ENCODE results near the gene ISM1. TPM values are rescaled to one million over a fixed set of nuclear protein-coding genes. Genes with fewer than 3 reads are reported as not detected.

Gene ISM1
- total RNA-seq, 1 donor from 2014 or later: 2.0 TPM

DNA sequence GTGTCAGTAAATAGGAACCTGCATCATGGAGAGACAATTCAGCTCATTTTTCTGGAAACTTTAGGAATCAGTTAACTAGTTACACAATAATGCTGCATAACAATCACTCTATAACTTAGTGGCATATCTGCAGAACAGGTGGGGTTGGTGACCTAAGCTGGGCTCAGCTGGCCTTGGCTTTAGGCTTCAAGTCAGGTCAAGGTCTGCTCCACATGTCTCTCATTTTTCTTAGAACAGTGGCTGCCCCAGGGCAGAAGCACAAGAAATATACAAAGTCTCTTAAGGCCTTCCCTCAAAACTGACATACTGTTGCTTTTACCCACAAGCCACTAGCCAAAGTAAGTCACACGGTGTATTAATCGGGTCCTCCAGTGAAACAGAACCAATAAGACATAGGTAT, 14.1 kb upstream of the ISM1 start:
- intact Hi-C loops (cut with micrococcal nuclease): no loop called here

DNA sequence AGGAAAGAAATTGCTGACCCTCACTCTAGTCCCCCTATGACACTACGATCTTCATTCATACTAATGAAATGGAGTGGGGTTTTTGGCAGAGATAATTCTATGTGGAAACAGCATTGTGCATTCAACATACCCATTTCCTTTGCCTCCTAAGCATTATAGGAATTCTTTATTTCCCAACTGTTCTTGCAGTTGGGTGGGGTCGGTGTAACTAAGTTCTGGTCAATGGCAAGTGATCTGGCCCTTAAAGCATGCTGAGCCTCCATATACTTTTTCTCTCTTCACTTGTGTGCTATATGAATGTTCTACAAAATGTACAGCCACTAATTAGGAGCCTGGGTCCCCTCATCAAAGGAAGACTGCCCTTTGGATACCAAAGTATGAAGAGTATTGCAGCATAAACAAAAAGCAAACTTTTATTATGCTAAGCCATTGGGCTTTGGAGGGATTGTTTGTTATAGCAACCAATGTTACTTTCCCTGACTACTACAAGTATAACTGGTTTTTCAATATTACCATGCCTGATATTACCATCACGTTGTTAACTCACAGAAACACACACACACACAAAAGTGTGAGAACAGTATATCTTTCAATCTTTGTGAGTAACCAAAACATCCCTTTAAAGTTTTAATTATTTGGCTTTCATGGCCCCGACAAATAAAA, 9.0 kb upstream of the ISM1 start:
- intact Hi-C loops (cut with micrococcal nuclease): loop anchor here (1.0 to 5.0 kb wide), 2 partner anchors 17 to 35 kb away; no protein-coding TSS in a partner anchor
- Mint-ChIP-seq H3K36me3 (ENCODE audit: low read depth) (no peaks in the 10 kb centered on the region), H3K27me3 (ENCODE audit: insufficient read depth) (peaks cover 51% of the 10 kb centered on the region)

More for the DNA sequence above, 14.1 kb upstream of the ISM1 start:
- Mint-ChIP-seq H3K4me1 (ENCODE audit: low read depth) (no peaks in the 10 kb centered on the region), H3K27ac (no peak overlapping the region), H3K9me3 (no peaks in the 10 kb centered on the region), H3K36me3 (ENCODE audit: low read depth) (no peaks in the 10 kb centered on the region), H3K27me3 (ENCODE audit: insufficient read depth) (peaks cover 8% of the 10 kb centered on the region), H3K4me3 (no peak overlapping the region)
- DNase-seq (ENCODE audit: low spot score): no peak

DNA sequence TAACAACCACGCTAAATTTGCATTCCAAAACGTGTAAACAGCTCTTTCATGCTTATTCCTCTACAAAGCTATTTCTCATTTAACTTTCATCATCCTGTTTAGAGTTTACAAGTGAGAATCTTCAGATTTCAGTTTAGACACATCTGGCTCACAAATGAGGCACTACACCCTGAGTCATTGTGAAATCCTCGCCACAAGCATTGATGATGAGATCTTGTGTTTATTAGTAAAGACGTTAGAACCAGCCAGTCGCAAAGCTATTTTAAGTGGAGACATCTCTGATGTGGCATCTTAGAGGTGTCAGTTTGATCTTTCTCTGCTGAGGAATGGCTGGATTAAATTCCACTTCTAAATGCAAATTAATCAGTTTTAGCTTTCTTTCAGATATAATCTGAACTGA, 8.3 kb upstream of the ISM1 start:
- Mint-ChIP-seq H3K36me3 (ENCODE audit: low read depth) (no peaks in the 10 kb centered on the region), H3K27ac (no peak overlapping the region), H3K9me3 (peaks cover 4% of the 10 kb centered on the region), H3K4me1 (ENCODE audit: low read depth) (peaks cover 6% of the 10 kb centered on the region), H3K4me3 (no peak overlapping the region), H3K27me3 (ENCODE audit: insufficient read depth) (peaks cover 51% of the 10 kb centered on the region)
- intact Hi-C loops (cut with micrococcal nuclease): loop anchor here (1.0 to 5.0 kb wide), 2 partner anchors 17 to 35 kb away; no protein-coding TSS in a partner anchor
- DNase-seq (ENCODE audit: low spot score): no peak

More for the DNA sequence above, 9.0 kb upstream of the ISM1 start:
- H3K4me3 Mint-ChIP-seq: no peak overlapping the region
- no peak overlapping the region for H3K27ac Mint-ChIP-seq
- DNase-seq (ENCODE audit: low spot score): no peak
- H3K9me3 Mint-ChIP-seq: peaks cover 4% of the 10 kb centered on the region
- peaks cover 6% of the 10 kb centered on the region for H3K4me1 Mint-ChIP-seq (ENCODE audit: low read depth)

DNA sequence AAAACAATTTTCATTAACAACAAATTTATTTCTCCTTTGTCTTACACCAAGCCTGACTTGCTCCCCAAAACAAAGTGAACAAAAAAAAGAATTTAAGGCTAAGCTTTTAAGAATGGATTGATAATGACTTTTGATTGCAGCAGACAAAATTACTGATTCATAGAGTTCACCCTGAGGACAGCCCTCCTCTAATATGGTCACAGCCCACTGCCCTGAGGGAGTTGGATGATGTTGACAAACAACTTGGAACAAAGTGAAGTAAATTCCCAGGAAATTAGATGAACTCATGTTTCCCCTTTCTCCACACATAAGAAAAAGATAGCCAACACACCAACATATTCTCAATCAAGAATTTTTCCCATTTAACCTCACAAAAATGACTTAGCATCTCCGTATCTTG, 7.7 kb upstream of the ISM1 start:
- Mint-ChIP-seq H3K27me3 (ENCODE audit: insufficient read depth) (peaks cover 55% of the 10 kb centered on the region), H3K9me3 (peaks cover 4% of the 10 kb centered on the region), H3K4me1 (ENCODE audit: low read depth) (peaks cover 6% of the 10 kb centered on the region), H3K36me3 (ENCODE audit: low read depth) (no peaks in the 10 kb centered on the region), H3K27ac (no peak overlapping the region), H3K4me3 (no peak overlapping the region)
- DNase-seq (ENCODE audit: low spot score): no peak
- intact Hi-C loops (cut with micrococcal nuclease): loop anchor here (5.0 kb wide), 1 partner anchor 34 kb away; no protein-coding TSS in a partner anchor

DNA sequence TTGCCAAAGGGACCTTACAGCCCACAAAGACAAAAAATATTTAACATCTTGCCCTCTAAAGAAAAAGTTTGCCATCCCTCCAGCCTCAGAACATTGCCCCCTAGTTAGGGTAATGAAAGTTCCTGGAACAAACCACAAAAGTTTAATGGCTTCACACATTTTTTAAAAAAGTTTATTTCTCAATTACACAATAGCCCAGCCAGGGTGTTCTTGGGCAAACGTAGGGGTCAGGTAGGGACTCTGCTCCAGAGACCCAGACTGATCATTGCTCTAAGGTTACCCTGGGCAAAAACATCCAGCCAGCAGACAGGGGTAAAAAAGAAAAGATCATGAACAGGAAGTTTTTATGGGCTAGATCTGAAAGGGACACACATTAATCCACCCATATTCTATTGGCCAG, 4.5 kb upstream of the ISM1 start:
- Mint-ChIP-seq H3K36me3 (ENCODE audit: low read depth) (peaks cover 2% of the 10 kb centered on the region), H3K4me3 (no peak overlapping the region), H3K27me3 (ENCODE audit: insufficient read depth) (peaks cover 76% of the 10 kb centered on the region), H3K27ac (no peak overlapping the region), H3K9me3 (peaks cover 4% of the 10 kb centered on the region), H3K4me1 (ENCODE audit: low read depth) (peaks cover 12% of the 10 kb centered on the region)
- intact Hi-C loops (cut with micrococcal nuclease): no loop called here
- no peak for DNase-seq (ENCODE audit: low spot score)

DNA sequence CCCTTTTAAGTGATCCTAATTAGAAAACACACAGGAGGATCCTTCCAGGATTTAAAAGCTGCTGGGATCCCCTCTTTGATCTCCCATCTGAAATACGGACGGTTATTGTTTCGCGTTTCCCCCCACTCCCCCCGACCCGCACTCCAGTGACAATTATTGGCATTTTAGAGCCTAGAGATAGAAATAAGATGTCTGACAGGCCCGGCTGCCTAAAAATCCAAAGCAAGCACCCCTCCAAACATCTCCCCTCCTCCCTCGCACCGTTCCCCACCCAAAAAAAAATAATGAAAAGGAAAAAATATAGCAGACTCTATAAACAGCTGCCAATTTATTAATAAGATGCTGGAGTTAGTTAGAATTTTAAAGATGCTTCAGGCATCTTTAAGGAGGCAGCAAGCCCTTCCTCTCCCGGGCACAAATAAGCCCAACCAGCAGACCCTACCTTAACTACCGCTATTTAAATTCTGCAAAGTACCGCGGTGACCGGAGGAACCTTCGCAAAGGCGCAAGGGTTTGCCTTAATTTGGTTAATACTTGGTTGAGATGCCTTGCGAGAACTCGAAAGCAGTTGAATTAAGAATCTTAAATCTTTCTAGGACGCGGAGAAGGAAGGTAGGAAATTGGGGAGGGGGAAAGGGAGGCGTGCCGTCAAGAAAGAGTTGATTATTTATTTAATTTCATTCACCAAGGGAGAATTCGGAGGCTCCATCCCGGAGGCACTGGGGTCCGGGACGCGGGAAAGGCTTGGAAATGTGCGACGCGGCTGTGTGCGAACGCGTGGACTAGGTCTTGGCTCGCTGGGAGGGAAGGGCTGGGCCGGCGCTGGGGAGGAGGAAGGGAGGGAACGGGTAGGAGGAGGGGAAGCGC, 1.5 kb upstream of the ISM1 start:
- Mint-ChIP-seq H3K4me1 (ENCODE audit: low read depth) (peaks cover 15% of the 10 kb centered on the region), H3K27me3 (ENCODE audit: insufficient read depth) (peaks cover 77% of the 10 kb centered on the region), H3K4me3 (peak overlapping the region; percentile 81), H3K27ac (peak overlapping the region; percentile 48), H3K36me3 (ENCODE audit: low read depth) (peaks cover 2% of the 10 kb centered on the region), H3K9me3 (no peaks in the 10 kb centered on the region)
- DNase-seq (ENCODE audit: low spot score): no peak
- intact Hi-C loops (cut with micrococcal nuclease): loop anchor here (1.0 to 10.0 kb wide), 5 partner anchors 28 to 1325 kb away; partner anchors contain the start of gene TASP1

DNA sequence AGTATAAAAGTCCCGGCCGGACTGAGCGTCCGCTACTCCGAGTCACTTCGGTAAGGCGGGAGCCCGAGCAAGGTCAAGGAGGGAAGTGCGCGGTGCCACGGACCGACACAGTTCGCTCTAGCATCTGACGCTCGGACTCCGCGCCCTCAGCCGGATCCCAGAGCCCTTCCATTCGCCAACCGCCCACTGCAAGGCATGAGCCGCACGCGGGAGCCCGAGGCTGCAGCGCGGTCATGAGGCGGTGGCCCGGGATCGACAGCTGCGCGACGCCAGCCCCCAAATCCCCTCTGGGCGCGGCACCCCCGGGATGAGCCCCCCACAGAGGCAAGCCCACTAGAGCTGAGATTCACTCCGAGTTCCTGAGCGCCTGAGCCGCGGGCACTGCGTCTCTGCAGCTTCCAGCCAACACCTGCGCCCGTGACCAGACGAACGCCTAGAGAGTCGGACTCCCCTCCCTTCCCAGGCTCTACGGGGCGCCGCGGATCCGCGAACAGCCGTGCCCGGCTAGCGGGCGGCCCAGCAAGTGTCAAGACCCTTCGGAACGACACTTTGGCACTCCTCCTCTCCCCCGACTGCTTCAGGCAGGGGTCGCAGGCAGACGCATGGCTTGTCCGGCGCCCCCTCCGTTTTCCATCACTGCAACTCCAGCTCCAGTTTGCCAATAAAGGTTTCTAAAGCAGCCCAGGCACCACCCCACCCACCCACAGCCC, 725 bp upstream of the ISM1 start:
- intact Hi-C loops (cut with micrococcal nuclease): loop anchor here (1.0 to 10.0 kb wide), 5 partner anchors 27 to 1326 kb away; partner anchors contain the start of gene TASP1
- H3K36me3 Mint-ChIP-seq (ENCODE audit: low read depth): peaks cover 2% of the 10 kb centered on the region
- H3K27me3 Mint-ChIP-seq (ENCODE audit: insufficient read depth): peaks cover 73% of the 10 kb centered on the region
- no peaks in the 10 kb centered on the region for H3K9me3 Mint-ChIP-seq
- DNase-seq (ENCODE audit: low spot score): peak; percentile 2
- H3K4me1 Mint-ChIP-seq (ENCODE audit: low read depth): peaks cover 15% of the 10 kb centered on the region
- peak overlapping the region; percentile 81 for H3K4me3 Mint-ChIP-seq
- peak overlapping the region; percentile 34 for H3K27ac Mint-ChIP-seq

DNA sequence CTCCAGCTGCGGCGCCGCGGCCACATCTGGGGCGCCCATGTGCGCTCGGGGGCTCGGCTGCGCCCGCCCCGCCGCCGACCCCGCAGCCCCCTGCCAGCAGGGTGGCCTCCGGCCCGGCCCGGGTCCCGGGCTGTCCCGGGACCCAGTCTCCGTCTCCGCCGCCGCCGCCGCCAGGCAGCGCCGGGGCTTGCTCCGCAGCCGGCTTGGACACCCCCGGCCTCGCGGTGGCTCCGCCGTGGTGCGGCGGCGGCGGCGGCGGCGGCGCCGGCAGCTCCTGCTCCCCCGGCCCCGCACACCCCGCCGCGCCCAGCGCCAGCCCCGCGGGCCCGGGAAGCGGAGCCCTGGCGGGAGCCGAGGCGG, 219 bp downstream of the ISM1 start:
- DNase-seq (ENCODE audit: low spot score): no peak
- peaks cover 67% of the 10 kb centered on the region for H3K27me3 Mint-ChIP-seq (ENCODE audit: insufficient read depth)
- H3K4me1 Mint-ChIP-seq (ENCODE audit: low read depth): peaks cover 15% of the 10 kb centered on the region
- H3K4me3 Mint-ChIP-seq: no peak overlapping the region
- no peak overlapping the region for H3K27ac Mint-ChIP-seq
- peaks cover 5% of the 10 kb centered on the region for H3K9me3 Mint-ChIP-seq
- H3K36me3 Mint-ChIP-seq (ENCODE audit: low read depth): peaks cover 2% of the 10 kb centered on the region
- intact Hi-C loops (cut with micrococcal nuclease): loop anchor here (1.0 to 10.0 kb wide), 6 partner anchors 8 to 1326 kb away; partner anchors contain the start of gene TASP1

DNA sequence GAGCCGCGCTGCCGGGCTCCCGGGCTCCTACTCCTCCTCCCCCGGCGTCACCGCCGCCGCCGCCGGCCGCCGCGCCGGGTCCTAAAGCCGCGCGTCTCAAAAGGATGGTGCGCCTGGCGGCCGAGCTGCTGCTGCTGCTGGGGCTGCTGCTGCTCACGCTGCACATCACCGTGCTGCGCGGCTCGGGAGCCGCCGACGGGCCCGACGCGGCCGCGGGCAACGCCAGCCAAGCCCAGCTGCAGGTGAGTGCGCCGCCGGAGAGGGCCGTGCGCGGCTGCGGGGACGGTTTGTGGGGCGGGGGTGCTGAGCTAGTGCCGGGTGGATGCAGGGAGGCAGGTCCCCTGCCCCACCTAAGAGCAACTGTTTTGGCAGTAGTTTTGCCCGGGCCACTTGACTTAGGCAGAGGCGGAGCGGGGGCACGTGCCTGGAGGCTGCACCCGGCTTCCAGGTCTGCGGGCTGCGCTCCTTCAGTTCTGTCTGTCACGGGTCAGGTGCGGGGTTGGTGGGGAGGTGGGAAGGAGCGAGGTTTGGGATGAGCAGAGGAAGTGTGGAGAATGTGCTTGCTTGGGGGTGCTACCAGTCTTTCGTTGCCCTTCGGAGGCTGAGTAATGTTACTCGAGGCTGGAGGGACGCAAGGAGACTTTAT, 722 bp downstream of the ISM1 start:
- H3K36me3 Mint-ChIP-seq (ENCODE audit: low read depth): peaks cover 2% of the 10 kb centered on the region
- peak; percentile 59 for DNase-seq (ENCODE audit: low spot score)
- peaks cover 15% of the 10 kb centered on the region for H3K4me1 Mint-ChIP-seq (ENCODE audit: low read depth)
- intact Hi-C loops (cut with micrococcal nuclease): loop anchor here (1.0 to 10.0 kb wide), 6 partner anchors 8 to 1327 kb away; partner anchors contain the start of gene TASP1
- H3K9me3 Mint-ChIP-seq: peaks cover 10% of the 10 kb centered on the region
- H3K27me3 Mint-ChIP-seq (ENCODE audit: insufficient read depth): peaks cover 62% of the 10 kb centered on the region
- H3K4me3 Mint-ChIP-seq: peak overlapping the region; percentile 79
- peak overlapping the region; percentile 53 for H3K27ac Mint-ChIP-seq

DNA sequence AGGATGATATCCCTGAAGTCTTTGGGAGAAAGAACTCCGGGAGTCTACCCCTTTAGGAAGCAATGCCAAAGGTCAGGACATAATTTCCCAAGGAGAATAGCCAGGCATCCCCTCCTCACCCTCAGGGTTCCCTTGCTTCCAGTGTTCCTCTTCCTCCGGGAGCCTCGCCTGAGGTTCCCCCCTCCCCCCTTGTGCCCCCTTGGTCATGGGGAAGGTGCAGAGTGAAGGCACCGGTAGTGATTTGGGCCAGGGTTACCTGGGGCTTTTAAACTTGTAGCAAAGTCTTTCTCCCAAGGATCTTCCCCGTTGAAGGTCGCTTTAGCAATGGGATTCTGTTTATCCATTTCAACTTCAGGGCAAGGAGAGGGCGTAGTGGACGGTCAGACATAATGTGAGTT, 1.2 kb downstream of the ISM1 start:
- Mint-ChIP-seq H3K27ac (no peak overlapping the region), H3K4me3 (peak overlapping the region; percentile 79), H3K4me1 (ENCODE audit: low read depth) (peaks cover 15% of the 10 kb centered on the region), H3K27me3 (ENCODE audit: insufficient read depth) (peaks cover 58% of the 10 kb centered on the region), H3K9me3 (peaks cover 12% of the 10 kb centered on the region), H3K36me3 (ENCODE audit: low read depth) (peaks cover 2% of the 10 kb centered on the region)
- intact Hi-C loops (cut with micrococcal nuclease): loop anchor here (5.0 to 10.0 kb wide), 3 partner anchors 415 to 1328 kb away; partner anchors contain the start of gene TASP1
- no peak for DNase-seq (ENCODE audit: low spot score)

DNA sequence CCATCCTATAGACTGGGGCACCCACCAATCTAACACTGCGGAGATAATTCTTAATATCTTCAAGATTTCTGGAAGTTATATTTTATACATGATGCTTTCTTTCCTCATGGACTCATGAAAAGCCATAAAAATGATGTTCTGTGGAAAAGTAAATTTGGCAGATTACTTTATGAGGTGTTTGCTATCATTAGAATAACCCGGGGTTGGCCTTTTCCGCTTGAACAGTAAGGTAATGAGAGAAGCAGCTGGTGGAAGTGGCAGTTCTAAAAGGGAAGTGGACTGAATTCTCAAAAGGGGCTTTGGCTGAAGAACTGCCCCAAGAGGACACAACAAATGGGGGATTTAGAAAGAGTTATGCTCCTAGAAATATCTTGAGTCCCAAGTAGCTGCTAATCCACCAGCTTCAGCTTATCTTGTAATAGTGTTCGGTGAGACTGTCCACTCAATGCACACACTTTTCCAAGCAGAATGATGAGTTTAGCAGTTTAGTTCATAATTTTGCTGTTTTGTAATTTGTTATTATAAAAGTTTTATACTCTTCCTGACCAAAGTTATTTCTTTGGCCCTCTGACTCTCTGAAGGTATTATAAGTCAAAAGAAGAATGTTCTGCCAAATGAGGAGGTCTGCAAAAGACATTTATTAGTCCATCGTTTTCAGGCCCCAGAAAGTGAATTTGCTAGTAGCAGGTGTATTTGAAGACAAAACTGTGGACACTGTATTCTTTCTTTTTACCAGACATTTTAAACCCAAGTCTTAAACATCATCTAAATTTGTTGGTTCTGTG, 2.9 kb downstream of the ISM1 start:
- Mint-ChIP-seq H3K36me3 (ENCODE audit: low read depth) (peaks cover 2% of the 10 kb centered on the region), H3K27ac (no peak overlapping the region), H3K4me3 (no peak overlapping the region), H3K27me3 (ENCODE audit: insufficient read depth) (peaks cover 44% of the 10 kb centered on the region), H3K4me1 (ENCODE audit: low read depth) (peaks cover 20% of the 10 kb centered on the region), H3K9me3 (peaks cover 12% of the 10 kb centered on the region)
- DNase-seq (ENCODE audit: low spot score): no peak
- intact Hi-C loops (cut with micrococcal nuclease): loop anchor here (5.0 to 10.0 kb wide), 3 partner anchors 413 to 1329 kb away; partner anchors contain the start of gene TASP1
